Endodermal cell (in vitro differentiated cells): ENCODE data around the gene COG5. TPM values are rescaled to one million over a fixed set of nuclear protein-coding genes. Genes with fewer than 3 reads are reported as not detected.

Experiments
- DNase-seq: peaks from one replicate; pipeline ENCODE4 v3.0.0-alpha.2; 2017
- H3K27ac ChIP-seq: 2 replicates; pipeline ENCODE4 v1.5.1; 2013; ENCODE audit warnings: mild to moderate bottlenecking, low read depth, low read length, moderate library complexity
- H3K27me3 ChIP-seq: 2 replicates; pipeline ENCODE4 v1.6.1; 2013; ENCODE audit warnings: mild to moderate bottlenecking, low read length, moderate library complexity; ENCODE audit not compliant: insufficient read depth, control insufficient read depth, poor library complexity, severe bottlenecking
- H3K36me3 ChIP-seq: 2 replicates; pipeline ENCODE4 v1.7.0; 2013; ENCODE audit warnings: mild to moderate bottlenecking, low read length, moderate library complexity; ENCODE audit not compliant: control insufficient read depth, insufficient read depth
- H3K4me1 ChIP-seq: one replicate; pipeline ENCODE4 v1.7.0; 2013; ENCODE audit warnings: low read length; ENCODE audit not compliant: control insufficient read depth, insufficient read depth
- H3K4me3 ChIP-seq: 2 replicates; pipeline ENCODE4 v1.5.1; 2013; ENCODE audit warnings: mild to moderate bottlenecking, low read length, moderate library complexity
- H3K9ac ChIP-seq: 2 replicates; pipeline ENCODE4 v1.6.1; 2013; ENCODE audit warnings: mild to moderate bottlenecking, low read length, moderate library complexity; ENCODE audit not compliant: poor library complexity, severe bottlenecking; ENCODE audit errors: extremely low read depth
- H3K9me3 ChIP-seq: 2 replicates; pipeline ENCODE4 v1.6.1; 2013; ENCODE audit warnings: mild to moderate bottlenecking, low read length, moderate library complexity; ENCODE audit not compliant: control insufficient read depth
- H3K27ac Mint-ChIP-seq: 2 replicates; pipeline ENCODE4 v1.8.0; 2020; ENCODE audit warnings: mixed read lengths
- H3K27me3 Mint-ChIP-seq: 2 replicates; pipeline ENCODE4 v1.8.0; 2021; ENCODE audit warnings: mild to moderate bottlenecking, mixed read lengths; ENCODE audit not compliant: insufficient read depth
- H3K36me3 Mint-ChIP-seq: 2 replicates; pipeline ENCODE4 v1.8.0; 2020; ENCODE audit warnings: low read depth, mixed read lengths
- H3K4me1 Mint-ChIP-seq: 2 replicates; pipeline ENCODE4 v1.8.0; 2020; ENCODE audit warnings: mixed read lengths
- H3K4me3 Mint-ChIP-seq: 2 replicates; pipeline ENCODE4 v1.8.0; 2020; ENCODE audit warnings: mild to moderate bottlenecking, moderate library complexity, mixed read lengths
- H3K9me3 Mint-ChIP-seq: 2 replicates; pipeline ENCODE4 v1.8.0; 2020; ENCODE audit warnings: mild to moderate bottlenecking, mixed read lengths
- CTCF ChIP-seq: fragments of 200-600 bp; sonication (generic); conservative IDR thresholded peaks from 2 replicates; pipeline ENCODE4 v1.5.0; 2021; ENCODE audit warnings: antibody characterized with exemption, mild to moderate bottlenecking
- WGBS, 2 experiments: methylation state at CpG; one replicate each; pipeline versions ENCODE4 v1.1.5 to v1.1.7; 2013; ENCODE audit warnings: missing lambda C conversion rate in 2 of 2, mixed read lengths in 1 of 2; ENCODE audit not compliant: insufficient coverage in 1 of 2, insufficient read length in 1 of 2; 5-methylcytosine and 5-hydroxymethylcytosine counted together
- total RNA-seq, 2 donors: library from RNA; stranded (reverse); fragmentation: NEBNext Ultra II Directional in 1 of 2; extraction: Animal tissue kit (Norgen Biotek cat#: 25700) in 1 of 2; gene quantifications; 2 replicates in 1 of 2; 3 replicates in 1 of 2; pipeline ENCODE4 v1.2.1, GENCODE V29; 2021

Gene COG5
- total RNA-seq, 2 donors from 2014 or later: 25.5 to 34.7 TPM

GRCh38 chr7:107212725-107213124, 351.0 kb downstream of the COG5 start:
- no peaks in the 10 kb centered on the region for H3K9me3 Mint-ChIP-seq
- H3K27me3 Mint-ChIP-seq: no peaks in the 10 kb centered on the region
- H3K9ac ChIP-seq: no peak overlapping the region
- H3K36me3 ChIP-seq: peaks cover 10% of the 10 kb centered on the region
- peaks cover 15% of the 10 kb centered on the region for H3K36me3 Mint-ChIP-seq
- no peak overlapping the region for H3K4me3 ChIP-seq
- no peaks in the 10 kb centered on the region for H3K4me1 ChIP-seq
- H3K27me3 ChIP-seq: no peaks in the 10 kb centered on the region
- no peak overlapping the region for H3K4me3 Mint-ChIP-seq
- WGBS, 2 experiments: 63 to 69% methylated on average over 1 to 2 of the region's 2 CpGs
- no peak overlapping the region for H3K27ac ChIP-seq
- peaks cover 8% of the 10 kb centered on the region for H3K9me3 ChIP-seq
- no peak for DNase-seq
- no peak overlapping the region for H3K27ac Mint-ChIP-seq
- H3K4me1 Mint-ChIP-seq: peaks cover 12% of the 10 kb centered on the region
- TF ChIP-seq CTCF: no peak

GRCh38 chr7:107210400-107210799, 353.3 kb downstream of the COG5 start:
- Histone ChIP-seq H3K4me3 (no peak overlapping the region), H3K9me3 (peaks cover 8% of the 10 kb centered on the region), H3K9ac (no peak overlapping the region), H3K27ac (no peak overlapping the region), H3K4me1 (peaks cover 3% of the 10 kb centered on the region), H3K36me3 (peaks cover 27% of the 10 kb centered on the region), H3K27me3 (no peaks in the 10 kb centered on the region)
- Mint-ChIP-seq H3K36me3 (peaks cover 18% of the 10 kb centered on the region), H3K27ac (no peak overlapping the region), H3K9me3 (no peaks in the 10 kb centered on the region), H3K4me3 (no peak overlapping the region), H3K4me1 (peaks cover 12% of the 10 kb centered on the region), H3K27me3 (no peaks in the 10 kb centered on the region)
- 95 to 100% methylated on average over 3 to 4 of the region's 4 CpGs for WGBS, 2 experiments
- peak; percentile 47 for TF ChIP-seq CTCF
- no peak for DNase-seq

GRCh38 chr7:107209565-107209964, 354.2 kb downstream of the COG5 start:
- no peak overlapping the region for H3K27ac ChIP-seq
- H3K27me3 ChIP-seq: no peaks in the 10 kb centered on the region
- no peaks in the 10 kb centered on the region for H3K9me3 Mint-ChIP-seq
- no peak for TF ChIP-seq CTCF
- DNase-seq: no peak
- H3K9ac ChIP-seq: no peak overlapping the region
- H3K36me3 ChIP-seq: peaks cover 27% of the 10 kb centered on the region
- 83 to 86% methylated on average over 4 of the region's 4 CpGs for WGBS, 2 experiments
- peaks cover 2% of the 10 kb centered on the region for H3K9me3 ChIP-seq
- no peak overlapping the region for H3K4me3 Mint-ChIP-seq
- H3K4me1 ChIP-seq: peaks cover 3% of the 10 kb centered on the region
- H3K27me3 Mint-ChIP-seq: no peaks in the 10 kb centered on the region
- H3K27ac Mint-ChIP-seq: no peak overlapping the region
- peaks cover 17% of the 10 kb centered on the region for H3K36me3 Mint-ChIP-seq
- H3K4me3 ChIP-seq: no peak overlapping the region
- peaks cover 18% of the 10 kb centered on the region for H3K4me1 Mint-ChIP-seq
